GM12892 (cell line): Measurements from ENCODE around the gene IL22RA1.

Source experiments
- POLR2A ChIP-seq: IDR thresholded peaks from 2 replicates; pipeline ENCODE4 v1.6.1; 2011; ENCODE audit warnings: low read depth, low read length, control low read depth
- POLR2AphosphoS5 ChIP-seq: IDR thresholded peaks from 2 replicates; pipeline ENCODE4 v1.6.1; 2011; ENCODE audit warnings: low read depth, low read length, control low read depth
- TAF1 ChIP-seq: IDR thresholded peaks from 2 replicates; pipeline ENCODE4 v1.6.1; 2011; ENCODE audit warnings: low read depth, mild to moderate bottlenecking, control low read depth, low read length, borderline replicate concordance

DNA sequence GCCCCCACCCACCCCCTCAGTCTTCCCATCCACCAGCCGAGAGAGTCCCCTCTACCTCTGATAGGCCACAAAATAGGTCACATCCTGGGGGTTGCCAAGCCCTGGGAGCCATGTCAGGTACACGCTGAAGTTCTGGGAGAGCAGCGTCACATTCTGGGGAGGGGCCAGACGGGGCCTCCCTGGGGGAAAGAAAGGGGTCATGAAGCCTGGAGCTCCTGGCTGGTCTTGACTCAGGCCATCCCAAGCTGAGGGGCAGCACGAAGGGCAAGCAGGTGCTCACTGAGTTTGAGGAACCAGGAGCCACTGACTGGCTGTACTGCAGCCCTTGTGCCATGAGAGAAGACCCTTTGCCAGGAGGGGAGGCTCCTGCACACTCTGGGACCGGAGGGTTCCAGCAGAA is 37.7 kb upstream of the IL22RA1 start:
- TF ChIP-seq POLR2AphosphoS5 (no peak), POLR2A (no peak), TAF1 (no peak)
